BJ (cell line): ENCODE results near the gene TESK2. TPM values are rescaled to one million over a fixed set of nuclear protein-coding genes. Genes with fewer than 3 reads are reported as not detected.
A peak's percentile ranks its signal among the peaks of the same experiment; 100 is the strongest.

Source experiments
- CTCF ChIA-PET: fragments of 350-600 bp; formaldehyde crosslinking; extraction: SDS; loops from one replicate; lab custom pipeline; 2021; ENCODE audit warnings: antibody characterized with exemption, inconsistent platforms; lab: Yijun Ruan, JAX
- POLR2A ChIA-PET: fragments of 300-600 bp; sonication (Branson Sonifier 250); formaldehyde crosslinking; extraction: SDS; loops from one replicate; lab custom pipeline; 2021; ENCODE audit warnings: antibody characterized with exemption; lab: Charles Lee
- DNase-seq: peaks from one replicate; pipeline ENCODE4 v3.0.0-alpha.2; 2011; ENCODE audit warnings: low read depth
- H3K27me3 ChIP-seq: 2 replicates; pipeline ENCODE4 v1.6.0; 2011; ENCODE audit warnings: low read length; ENCODE audit not compliant: control insufficient read depth, insufficient read depth
- H3K36me3 ChIP-seq: 2 replicates; pipeline ENCODE4 v1.5.1; 2011; ENCODE audit warnings: low read length; ENCODE audit not compliant: control insufficient read depth, insufficient read depth
- H3K4me3 ChIP-seq: 2 replicates; pipeline ENCODE4 v1.5.1; 2011; ENCODE audit warnings: low read depth, mild to moderate bottlenecking, control low read depth, low read length
- CTCF ChIP-seq: IDR thresholded peaks from 2 replicates; pipeline ENCODE4 v1.5.1; 2011; ENCODE audit warnings: low read depth, mild to moderate bottlenecking, control low read depth, inconsistent platforms, low read length, moderate library complexity; ENCODE audit not compliant: insufficient read depth
- polyA plus RNA-seq: library from polyadenylated mRNA; depleted of rRNA; stranded (reverse); fragments of >200 nt; gene quantifications from 2 replicates; pipeline ENCODE4 v1.2.3, GENCODE V29; 2011

TESK2 gene
- polyA plus RNA-seq, 1 experiment, result 2.5 TPM

GRCh38 chr1:45508295-45509151, 17.6 kb upstream of the TESK2 start:
- Histone ChIP-seq H3K4me3 (no peak overlapping the region), H3K27me3 (no peaks in the 10 kb centered on the region), H3K36me3 (peaks cover 23% of the 10 kb centered on the region)
- peak; percentile 21; the same call in 1 of the 2 replicates for TF ChIP-seq CTCF
- ChIA-PET POLR2A (interaction anchor here (1.0 kb wide), 1 partner anchor 12 kb away, joined by 3 read pairs; no protein-coding TSS in a partner anchor), CTCF (interaction anchor here (0.9 to 1.7 kb wide), 6 partner anchors 10 to 729 kb away, joined by 3 to 5 read pairs (median 4); partner anchors contain the start of gene HPDL)
- no peak for DNase-seq

- Histone ChIP-seq H3K36me3 (peaks cover 21% of the 10 kb centered on the region), H3K27me3 (no peaks in the 10 kb centered on the region), H3K4me3 (no peak overlapping the region)
- CTCF ChIA-PET, result interaction anchor here (0.6 to 1.8 kb wide), 8 partner anchors 11 to 729 kb away, joined by 3 to 5 read pairs (median 4); partner anchors contain the start of gene HPDL
- DNase-seq, result no peak
- POLR2A ChIA-PET, result interaction anchor here (1.0 kb wide), 1 partner anchor 13 kb away, joined by 3 read pairs; no protein-coding TSS in a partner anchor
- TF ChIP-seq CTCF, result no peak
These were observed 16.9 kb upstream of the TESK2 start for GRCh38 chr1:45507893-45508292.

GRCh38 chr1:45507195-45507594, 16.2 kb upstream of the TESK2 start:
- ChIA-PET CTCF (interaction anchor here (0.6 to 1.8 kb wide), 5 partner anchors 62 to 730 kb away, joined by 3 to 4 read pairs (median 3); partner anchors contain the start of gene HPDL), POLR2A (interaction anchor here (1.0 kb wide), 1 partner anchor 13 kb away, joined by 3 read pairs; no protein-coding TSS in a partner anchor)
- no peak for DNase-seq
- Histone ChIP-seq H3K4me3 (no peak overlapping the region), H3K36me3 (peaks cover 17% of the 10 kb centered on the region), H3K27me3 (no peaks in the 10 kb centered on the region)
- TF ChIP-seq CTCF, result no peak

- CTCF ChIA-PET, result no interaction called here
- POLR2A ChIA-PET, result no interaction called here
- DNase-seq, result no peak
- TF ChIP-seq CTCF, result no peak
- Histone ChIP-seq H3K27me3 (no peaks in the 10 kb centered on the region), H3K36me3 (no peaks in the 10 kb centered on the region; the same call in none of the 2 replicates), H3K4me3 (no peak overlapping the region)
These were observed 12.7 kb upstream of the TESK2 start for GRCh38 chr1:45503462-45504360.

GRCh38 chr1:45501505-45501859, 10.5 kb upstream of the TESK2 start:
- CTCF ChIA-PET, result interaction anchor here (1.4 to 3.0 kb wide), 3 partner anchors 10 to 68 kb away, joined by 7 to 13 read pairs (median 7); partner anchors contain the start of gene TESK2
- TF ChIP-seq CTCF, result no peak
- POLR2A ChIA-PET, result no interaction called here
- H3K27me3 ChIP-seq, result no peaks in the 10 kb centered on the region
- no peak for DNase-seq
- no peaks in the 10 kb centered on the region for H3K36me3 ChIP-seq
- no peak overlapping the region for H3K4me3 ChIP-seq
